ENCODE results near the gene IWS1. TPM values are rescaled to one million over a fixed set of nuclear protein-coding genes. Genes with fewer than 3 reads are reported as not detected.

The IWS1 gene
- total RNA-seq, 1 donor from 2014 or later = 49.3 TPM

- Mint-ChIP-seq H3K4me1 (no peaks in the 10 kb centered on the region), H3K27ac (no peak overlapping the region), H3K36me3 (ENCODE audit: low read depth) (no peaks in the 10 kb centered on the region), H3K27me3 (no peaks in the 10 kb centered on the region), H3K4me3 (no peak overlapping the region), H3K9me3 (peaks cover 4% of the 10 kb centered on the region)
- ChIA-PET POLR2A (no interaction called here), CTCF (no interaction called here)
- ATAC-seq (ENCODE audit: low read depth) (no peak), DNase-seq (no peak)
- intact Hi-C loops (cut with micrococcal nuclease) = no loop called here
- no peak for TF ChIP-seq CTCF (IDR thresholded peaks at IDR 0.05)
Observed at GRCh38 chr2:127437781-127438726, 88.2 kb downstream of the IWS1 start.

GRCh38 chr2:127437056-127437455 is 89.2 kb downstream of the IWS1 start:
- Mint-ChIP-seq H3K4me1 (no peaks in the 10 kb centered on the region), H3K9me3 (peaks cover 4% of the 10 kb centered on the region), H3K27me3 (no peaks in the 10 kb centered on the region), H3K27ac (no peak overlapping the region), H3K4me3 (no peak overlapping the region), H3K36me3 (ENCODE audit: low read depth) (no peaks in the 10 kb centered on the region)
- CTCF ChIA-PET = interaction anchor here (0.5 kb wide), 1 partner anchor 57 kb away, joined by 4 read pairs; no protein-coding TSS in a partner anchor
- DNase-seq = no peak
- POLR2A ChIA-PET = no interaction called here
- no peak for ATAC-seq (ENCODE audit: low read depth)
- no peak for TF ChIP-seq CTCF (IDR thresholded peaks at IDR 0.05)
- intact Hi-C loops (cut with micrococcal nuclease) = no loop called here

GRCh38 chr2:127434515-127434914 is 91.8 kb downstream of the IWS1 start:
- Mint-ChIP-seq H3K4me1 (no peaks in the 10 kb centered on the region), H3K9me3 (no peaks in the 10 kb centered on the region), H3K27me3 (no peaks in the 10 kb centered on the region), H3K36me3 (ENCODE audit: low read depth) (no peaks in the 10 kb centered on the region), H3K27ac (no peak overlapping the region), H3K4me3 (no peak overlapping the region)
- intact Hi-C loops (cut with micrococcal nuclease) = no loop called here
- TF ChIP-seq CTCF (IDR thresholded peaks at IDR 0.05) = no peak
- DNase-seq (no peak), ATAC-seq (ENCODE audit: low read depth) (no peak)
- POLR2A ChIA-PET = no interaction called here
- CTCF ChIA-PET = no interaction called here

GRCh38 chr2:127431408-127432023 is 94.8 kb downstream of the IWS1 start:
- Mint-ChIP-seq H3K4me1 (no peaks in the 10 kb centered on the region), H3K36me3 (ENCODE audit: low read depth) (no peaks in the 10 kb centered on the region), H3K4me3 (no peak overlapping the region), H3K27ac (no peak overlapping the region), H3K27me3 (no peaks in the 10 kb centered on the region), H3K9me3 (no peaks in the 10 kb centered on the region)
- intact Hi-C loops (cut with micrococcal nuclease) = no loop called here
- TF ChIP-seq CTCF (IDR thresholded peaks at IDR 0.05) = no peak
- POLR2A ChIA-PET = no interaction called here
- DNase-seq (no peak), ATAC-seq (ENCODE audit: low read depth) (no peak)
- CTCF ChIA-PET = no interaction called here

Other genes with a start within 250 kb of the IWS1 start
- 55.9 and 65.6 TPM in 2 replicates for gene ERCC3, start 232.3 kb downstream of the IWS1 start, total RNA-seq
- 63.1 and 77.7 TPM in 2 replicates for gene MAP3K2, start 138.5 kb downstream of the IWS1 start, total RNA-seq
- gene PROC, start 108.1 kb downstream of the IWS1 start, total RNA-seq = not detected in 2 replicates
- 3.0 and 3.4 TPM in 2 replicates for gene MYO7B, start 9.2 kb upstream of the IWS1 start, total RNA-seq
- not detected in 2 replicates for gene GPR17, start 119.7 kb upstream of the IWS1 start, total RNA-seq
- gene LIMS2, start 149.0 kb upstream of the IWS1 start, total RNA-seq = 5.1 and 5.3 TPM in 2 replicates
- 9.6 and 10.1 TPM in 2 replicates for gene SFT2D3, start 175.0 kb upstream of the IWS1 start, total RNA-seq